Central memory CD4-positive, alpha-beta T cell (primary cell): Measurements from ENCODE around the gene HBA2.
"Not testable (repeated sequence)": the region's sequence is repeated elsewhere in the genome, so short reads cannot be mapped to it uniquely, and the experiment has no call there.

ENCODE experiments used
- DNase-seq: peaks from one replicate; pipeline ENCODE4 v3.0.0; 2022

HBA2 gene

DNA sequence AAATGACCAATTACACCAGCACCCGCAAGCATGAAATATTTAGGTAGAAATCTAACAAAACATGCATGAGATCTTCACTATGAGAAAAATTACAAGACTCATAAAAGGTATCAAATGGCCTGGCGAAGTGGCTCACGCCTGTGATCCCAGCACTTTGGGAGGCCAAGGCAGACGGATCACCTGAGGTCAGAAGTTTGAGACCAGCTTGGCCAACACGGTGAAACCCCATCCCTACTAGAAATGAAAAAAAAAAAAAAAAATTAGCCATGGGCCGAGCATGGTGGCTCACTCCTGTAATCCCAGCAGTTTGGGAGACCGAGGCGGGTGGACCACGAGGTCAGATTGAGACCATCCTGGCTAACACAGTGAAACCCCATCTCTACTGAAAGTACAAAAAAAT, 31.4 kb downstream of the HBA2 start:
- DNase-seq: not testable (repeated sequence)

GRCh38 chr16:209359-209758, 36.7 kb downstream of the HBA2 start:
- not testable (repeated sequence) for DNase-seq

- not testable (repeated sequence) for DNase-seq
Observed at GRCh38 chr16:211631-212180, 39.0 kb downstream of the HBA2 start.

DNA sequence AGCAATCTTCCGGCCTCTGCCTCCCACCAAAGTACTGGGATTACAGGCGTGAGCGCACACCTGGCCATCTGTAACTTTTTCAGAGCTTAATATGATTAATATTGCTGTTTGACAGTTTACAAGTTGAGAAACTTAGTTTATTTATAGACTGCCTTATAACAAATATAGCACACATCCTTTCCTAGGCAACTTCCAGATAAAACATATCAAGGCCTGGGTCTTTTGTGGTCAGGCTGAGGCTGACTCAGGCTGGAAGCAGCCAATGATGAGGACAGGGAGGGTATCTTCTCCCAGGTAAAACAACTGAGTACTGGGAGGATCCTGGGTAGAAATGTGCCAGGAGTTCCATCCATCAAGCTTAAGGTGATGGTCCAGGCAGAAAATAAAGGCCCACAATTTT, 40.3 kb downstream of the HBA2 start:
- no peak for DNase-seq

DNA sequence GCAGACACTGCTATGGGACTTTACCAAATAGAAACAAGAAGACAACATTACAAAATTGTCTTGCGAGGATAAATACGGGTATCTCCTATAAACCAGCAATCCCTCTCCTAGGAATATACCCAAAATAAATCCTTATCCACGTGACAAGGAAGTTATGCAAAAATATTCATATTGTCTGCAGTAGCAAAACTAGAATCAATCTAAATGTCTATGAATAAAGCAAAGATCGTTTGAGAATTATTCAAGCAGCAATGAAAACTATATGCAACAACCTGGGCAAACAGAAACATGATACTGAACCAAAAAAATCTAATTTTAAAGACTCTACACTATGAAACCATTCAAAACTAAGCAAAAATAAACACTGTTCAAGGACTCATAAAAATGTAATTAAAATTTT, 47.3 kb downstream of the HBA2 start:
- no peak for DNase-seq
